Activated naive CD4-positive, alpha-beta T cell treated with anti-CD3 and anti-CD28 coated beads, Interleukin-2, amount 50 U/mL, for 24 hours (primary cell): Measurements from ENCODE around the gene DMKN.
A peak's percentile ranks its signal among the peaks of the same experiment; 100 is the strongest.

Source experiments
- H3K27ac Mint-ChIP-seq: one replicate; pipeline ENCODE4 v1.8.0; 2021; ENCODE audit warnings: mild to moderate bottlenecking, mixed read lengths
- H3K27me3 Mint-ChIP-seq: one replicate; pipeline ENCODE4 v1.8.0; 2021; ENCODE audit warnings: mixed read lengths
- H3K36me3 Mint-ChIP-seq: one replicate; pipeline ENCODE4 v1.8.0; 2021; ENCODE audit warnings: mixed read lengths
- H3K4me1 Mint-ChIP-seq: one replicate; pipeline ENCODE4 v1.8.0; 2021; ENCODE audit warnings: mixed read lengths
- H3K4me3 Mint-ChIP-seq: one replicate; pipeline ENCODE4 v1.8.0; 2021; ENCODE audit warnings: mild to moderate bottlenecking, mixed read lengths
- H3K9me3 Mint-ChIP-seq: one replicate; pipeline ENCODE4 v1.8.0; 2021; ENCODE audit warnings: mixed read lengths

DMKN gene

DNA sequence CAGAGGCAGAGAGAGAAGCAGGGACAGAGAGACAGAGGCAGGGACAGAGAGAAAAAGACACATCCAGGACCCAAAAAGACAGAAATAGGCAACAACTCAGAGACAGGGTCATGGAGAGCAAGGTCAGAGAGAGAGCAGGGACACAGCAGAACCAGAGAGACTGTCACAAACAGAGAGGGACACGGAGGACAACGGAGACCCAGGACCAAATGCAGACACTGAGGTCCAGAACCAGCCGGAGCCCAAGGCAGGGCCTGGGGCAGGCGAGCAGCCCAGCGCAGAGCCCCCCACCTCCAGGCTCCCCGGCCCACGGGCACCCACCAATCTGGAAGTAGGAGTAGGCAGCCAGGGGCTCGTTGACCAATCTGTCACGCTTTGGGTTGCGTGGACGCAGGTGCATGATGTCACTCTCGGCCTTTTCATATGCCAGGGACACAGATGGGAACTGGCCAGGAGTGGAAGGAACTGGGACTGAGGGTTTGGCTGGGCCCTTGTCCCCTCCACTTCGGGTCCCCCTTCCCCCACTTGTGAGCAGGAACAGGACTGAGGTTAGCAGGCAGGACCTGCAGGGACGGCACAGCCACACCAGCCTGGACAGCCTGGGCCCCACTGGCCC lies 40.0 kb upstream of the DMKN start:
- no peak overlapping the region for H3K4me3 Mint-ChIP-seq
- no peak overlapping the region for H3K27ac Mint-ChIP-seq
- peaks cover 14% of the 10 kb centered on the region for H3K4me1 Mint-ChIP-seq
- H3K27me3 Mint-ChIP-seq = peaks cover 5% of the 10 kb centered on the region
- no peaks in the 10 kb centered on the region for H3K9me3 Mint-ChIP-seq
- peaks cover 9% of the 10 kb centered on the region for H3K36me3 Mint-ChIP-seq

DNA sequence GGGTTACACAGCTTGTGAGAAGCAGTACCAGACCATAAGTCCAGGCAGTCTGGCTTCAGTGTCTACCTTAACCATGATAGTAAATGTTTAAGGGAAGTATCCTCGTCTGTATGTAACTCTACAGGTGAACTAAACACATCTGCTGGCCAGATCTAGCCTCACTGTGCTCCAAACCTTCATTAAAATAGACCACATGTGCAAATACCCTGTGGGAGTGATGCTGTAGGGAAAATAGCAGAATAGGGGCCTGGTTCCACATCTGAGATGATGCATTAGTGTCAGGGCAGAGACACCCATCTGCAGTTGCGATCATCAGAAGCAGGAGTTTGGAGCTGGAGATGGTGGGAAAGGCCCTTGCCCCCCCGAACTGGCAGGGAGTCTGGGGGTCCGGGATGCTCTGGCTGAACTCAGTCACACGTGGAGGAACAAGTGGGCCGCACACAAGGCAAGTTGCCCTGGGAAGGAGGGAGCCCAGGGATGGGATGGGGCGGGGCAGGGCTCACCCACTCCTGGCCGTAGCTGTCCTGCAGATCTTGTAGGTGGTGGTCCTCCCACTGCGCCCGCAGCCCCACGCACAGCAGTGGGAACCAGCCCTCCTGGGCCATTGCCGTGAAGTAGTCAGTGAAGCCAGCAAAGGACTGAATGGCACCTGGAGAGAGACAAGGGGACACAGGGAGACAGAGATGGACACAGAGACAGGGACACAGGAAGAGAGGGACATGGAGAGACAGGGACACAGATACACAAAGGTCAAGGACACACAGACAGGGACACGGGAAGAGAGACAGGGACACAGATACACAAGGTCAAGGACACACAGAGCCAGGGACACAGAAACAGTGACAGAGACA lies 39.3 kb upstream of the DMKN start:
- Mint-ChIP-seq H3K4me1 (peaks cover 17% of the 10 kb centered on the region), H3K4me3 (no peak overlapping the region), H3K36me3 (peaks cover 10% of the 10 kb centered on the region), H3K9me3 (no peaks in the 10 kb centered on the region), H3K27ac (no peak overlapping the region), H3K27me3 (peaks cover 3% of the 10 kb centered on the region)

DNA sequence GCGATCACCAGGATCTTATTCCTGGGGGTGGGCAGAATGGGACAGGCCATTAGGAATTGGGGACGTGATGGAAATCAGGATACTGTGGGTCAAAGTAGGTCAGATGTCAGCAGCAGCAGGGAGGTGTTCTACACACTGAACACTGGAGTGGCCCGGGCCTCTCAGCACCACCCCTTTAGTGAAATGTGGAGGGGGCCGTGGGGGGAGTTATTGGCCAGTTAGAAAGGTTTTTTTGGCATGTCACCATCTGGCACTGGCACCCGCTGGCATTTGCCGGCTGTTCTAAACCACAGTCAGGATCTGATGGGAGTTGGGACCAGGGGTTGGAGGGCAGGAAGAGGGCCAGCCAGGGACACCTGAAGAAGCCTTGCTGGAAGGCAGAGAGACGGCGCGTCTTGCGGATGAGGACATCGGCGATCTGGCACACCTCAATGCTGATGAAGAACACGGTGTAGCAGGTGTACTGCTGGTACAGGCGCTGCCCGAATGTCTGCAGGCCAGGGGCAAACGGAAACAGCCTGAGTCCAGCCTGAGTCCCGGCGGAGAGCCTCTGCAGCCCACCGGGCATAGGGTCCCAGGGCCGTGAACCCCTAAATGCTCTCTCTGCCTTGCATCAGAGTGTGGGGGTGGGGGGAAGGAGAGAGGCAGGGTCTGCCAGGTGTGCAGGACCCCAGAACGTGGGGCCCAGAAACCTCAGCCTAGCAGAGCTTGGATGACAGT lies 37.8 kb upstream of the DMKN start:
- no peak overlapping the region for H3K4me3 Mint-ChIP-seq
- H3K9me3 Mint-ChIP-seq = no peaks in the 10 kb centered on the region
- peaks cover 12% of the 10 kb centered on the region for H3K36me3 Mint-ChIP-seq
- H3K27ac Mint-ChIP-seq = no peak overlapping the region
- H3K27me3 Mint-ChIP-seq = no peaks in the 10 kb centered on the region
- H3K4me1 Mint-ChIP-seq = peaks cover 25% of the 10 kb centered on the region

DNA sequence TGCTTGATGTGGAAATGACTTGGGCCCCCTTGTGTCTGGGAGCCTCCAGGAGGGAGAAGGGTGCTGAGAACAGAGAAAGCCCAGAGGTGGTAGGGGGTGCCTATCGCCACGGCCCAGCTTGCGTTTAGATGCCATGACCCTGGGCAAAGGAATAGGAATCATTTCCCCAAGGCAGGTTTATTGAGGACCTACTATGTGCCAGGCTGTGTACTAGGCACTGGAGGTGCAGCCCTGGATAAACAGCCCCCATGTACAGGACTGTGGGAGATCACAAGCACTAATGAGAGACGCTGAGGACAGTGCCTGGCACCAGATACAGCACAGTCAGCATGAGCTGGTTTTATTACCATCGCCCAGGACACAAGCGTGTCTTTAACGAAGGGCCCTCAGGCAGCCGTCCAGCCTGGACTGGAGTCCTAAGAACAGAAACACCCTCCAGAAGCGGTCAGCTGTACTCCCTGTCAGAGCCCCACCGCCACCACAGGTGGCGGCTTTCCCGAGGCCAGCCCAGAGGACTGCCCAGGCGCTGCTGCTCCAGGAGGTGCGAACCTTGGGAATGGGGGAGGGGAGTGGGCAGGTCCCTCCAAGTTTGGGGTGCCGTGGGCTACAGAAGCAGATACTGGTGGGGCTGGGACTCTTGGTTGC lies 36.6 kb upstream of the DMKN start:
- Mint-ChIP-seq H3K36me3 (peaks cover 12% of the 10 kb centered on the region), H3K27ac (no peak overlapping the region), H3K4me3 (no peak overlapping the region), H3K4me1 (peaks cover 28% of the 10 kb centered on the region), H3K9me3 (no peaks in the 10 kb centered on the region), H3K27me3 (no peaks in the 10 kb centered on the region)

DNA sequence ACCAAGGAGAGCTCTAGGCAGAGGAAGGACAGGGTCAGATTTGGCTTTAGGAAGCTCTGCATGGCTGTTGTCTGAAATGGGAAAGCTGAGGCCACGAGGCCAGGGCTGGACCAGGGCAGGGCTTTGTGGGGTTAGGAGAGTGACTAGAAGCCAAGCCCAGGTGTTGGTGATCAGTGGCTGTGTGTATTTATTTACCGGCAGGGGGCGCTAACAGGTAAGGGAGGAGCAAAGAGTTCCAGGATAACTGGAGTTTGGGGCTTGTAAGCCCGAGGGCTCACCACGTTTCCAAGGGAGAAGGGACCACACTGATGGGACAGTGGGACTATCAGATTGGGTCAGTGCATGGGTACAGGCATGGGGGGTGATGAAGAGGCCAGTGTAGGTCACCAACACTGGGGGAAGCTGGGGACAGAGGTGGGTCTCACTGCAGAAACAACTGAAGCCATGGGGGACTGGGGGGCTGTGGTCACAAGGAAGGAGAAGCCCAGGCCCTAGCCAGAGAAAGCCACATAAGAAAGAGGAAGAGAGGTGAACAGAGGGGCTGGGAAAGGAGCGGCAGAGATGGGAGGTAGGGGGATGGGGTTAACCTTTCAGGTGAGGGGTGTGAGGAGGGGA lies 35.8 kb upstream of the DMKN start:
- peaks cover 12% of the 10 kb centered on the region for H3K36me3 Mint-ChIP-seq
- no peaks in the 10 kb centered on the region for H3K9me3 Mint-ChIP-seq
- H3K27me3 Mint-ChIP-seq = no peaks in the 10 kb centered on the region
- peak overlapping the region; percentile 5 for H3K27ac Mint-ChIP-seq
- H3K4me1 Mint-ChIP-seq = peaks cover 35% of the 10 kb centered on the region
- no peak overlapping the region for H3K4me3 Mint-ChIP-seq

DNA sequence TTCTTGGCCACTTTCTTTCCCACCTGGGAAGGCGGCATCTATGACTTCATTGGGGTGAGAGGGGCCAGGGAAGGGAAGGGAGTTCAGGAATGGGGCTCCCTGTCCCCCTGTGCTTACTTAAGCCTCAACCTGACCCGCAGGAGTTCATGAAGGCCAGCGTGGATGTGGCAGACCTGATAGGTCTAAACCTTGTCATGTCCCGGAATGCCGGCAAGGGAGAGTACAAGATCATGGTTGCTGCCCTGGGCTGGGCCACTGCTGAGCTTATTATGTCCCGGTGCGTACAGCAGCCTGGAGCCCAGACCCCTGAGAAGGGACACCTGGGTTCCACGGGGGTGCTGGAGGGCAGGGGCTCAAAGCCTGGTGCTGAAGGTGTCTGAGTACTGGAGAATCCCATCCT lies 33.1 kb upstream of the DMKN start:
- peak overlapping the region; percentile 95 for H3K4me3 Mint-ChIP-seq
- H3K36me3 Mint-ChIP-seq = peaks cover 12% of the 10 kb centered on the region
- no peaks in the 10 kb centered on the region for H3K27me3 Mint-ChIP-seq
- no peaks in the 10 kb centered on the region for H3K9me3 Mint-ChIP-seq
- peak overlapping the region; percentile 96 for H3K27ac Mint-ChIP-seq
- peaks cover 37% of the 10 kb centered on the region for H3K4me1 Mint-ChIP-seq

DNA sequence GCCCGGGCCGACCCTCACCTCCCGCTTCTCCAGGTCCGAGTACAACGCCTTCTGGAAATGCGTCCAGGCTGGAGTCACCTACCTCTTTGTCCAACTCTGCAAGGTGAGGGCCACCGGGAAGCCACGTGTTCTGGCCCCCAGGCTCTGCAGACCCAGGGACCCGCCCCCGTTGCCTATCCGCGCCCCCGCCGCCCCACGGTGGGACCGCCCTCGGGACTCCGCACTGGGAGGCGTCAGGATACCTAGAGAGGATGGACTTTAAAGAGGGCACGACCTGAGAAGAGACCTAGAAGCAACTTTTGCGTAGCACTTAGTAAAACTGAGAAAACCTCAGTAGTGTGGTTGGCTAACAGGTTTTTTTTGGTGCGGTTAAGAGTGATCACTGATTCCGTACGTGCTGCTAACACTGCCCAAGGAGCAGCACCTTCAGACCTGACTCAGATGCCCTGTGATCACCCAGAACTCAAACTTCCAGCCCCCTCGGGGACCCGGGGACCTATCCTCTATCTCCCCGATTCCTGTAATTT lies 32.5 kb upstream of the DMKN start:
- no peaks in the 10 kb centered on the region for H3K9me3 Mint-ChIP-seq
- H3K4me3 Mint-ChIP-seq = peak overlapping the region; percentile 95
- peaks cover 11% of the 10 kb centered on the region for H3K36me3 Mint-ChIP-seq
- peaks cover 37% of the 10 kb centered on the region for H3K4me1 Mint-ChIP-seq
- no peaks in the 10 kb centered on the region for H3K27me3 Mint-ChIP-seq
- peak overlapping the region; percentile 96 for H3K27ac Mint-ChIP-seq

DNA sequence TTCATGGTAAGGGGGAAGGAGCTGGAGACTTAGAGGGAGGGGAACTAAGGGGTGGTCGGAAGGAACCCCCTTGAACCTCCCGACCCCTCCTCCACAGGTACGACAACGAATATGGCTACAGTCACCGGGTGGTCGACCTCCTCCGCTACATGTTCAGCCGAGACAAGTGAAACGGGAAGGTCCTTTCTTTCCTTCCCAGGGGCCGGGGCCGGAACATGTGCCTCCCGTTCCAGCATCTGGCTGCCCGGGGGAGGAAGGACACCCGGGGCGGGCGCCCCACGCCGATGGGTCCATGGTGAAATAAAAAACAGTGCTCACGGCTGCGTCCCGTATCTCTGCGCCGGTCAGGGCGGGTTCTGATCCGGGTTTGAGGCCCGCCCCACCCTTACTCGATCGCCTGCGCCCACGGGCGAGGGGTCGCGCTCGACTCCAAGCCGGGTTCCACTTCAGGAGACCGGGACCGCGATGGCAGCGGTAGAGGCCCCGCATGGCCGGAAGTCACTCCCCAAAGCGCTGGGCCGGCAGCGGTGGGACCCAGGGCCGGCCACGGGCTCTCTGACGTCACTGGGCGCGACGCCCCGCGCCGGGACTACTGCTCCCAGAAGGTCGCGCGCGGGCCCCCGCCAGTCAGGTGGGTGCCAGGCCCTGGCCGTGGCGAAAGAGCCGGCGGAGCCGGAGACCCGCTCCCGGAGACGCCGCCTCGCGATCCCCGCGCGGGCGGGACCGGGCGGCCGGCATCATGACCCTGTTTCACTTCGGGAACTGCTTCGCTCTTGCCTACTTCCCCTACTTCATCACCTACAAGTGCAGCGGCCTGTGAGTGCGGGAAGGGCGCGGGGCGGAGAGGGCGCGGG lies 31.8 kb upstream of the DMKN start, which contains the start of gene TMEM147:
Gene TMEM147 (plus strand): TSS at position 626 of the 854 bp plus-strand sequence. CDS start 114 bp downstream, at position 740.
- peak within 1 kb of the TSS; percentile 96 for H3K27ac Mint-ChIP-seq
- H3K9me3 Mint-ChIP-seq = no peaks in the 10 kb centered on the region
- peak within 1 kb of the TSS; percentile 95 for H3K4me3 Mint-ChIP-seq
- peaks cover 37% of the 10 kb centered on the region for H3K4me1 Mint-ChIP-seq
- H3K36me3 Mint-ChIP-seq = peaks cover 9% of the 10 kb centered on the region
- H3K27me3 Mint-ChIP-seq = no peaks in the 10 kb centered on the region

DNA sequence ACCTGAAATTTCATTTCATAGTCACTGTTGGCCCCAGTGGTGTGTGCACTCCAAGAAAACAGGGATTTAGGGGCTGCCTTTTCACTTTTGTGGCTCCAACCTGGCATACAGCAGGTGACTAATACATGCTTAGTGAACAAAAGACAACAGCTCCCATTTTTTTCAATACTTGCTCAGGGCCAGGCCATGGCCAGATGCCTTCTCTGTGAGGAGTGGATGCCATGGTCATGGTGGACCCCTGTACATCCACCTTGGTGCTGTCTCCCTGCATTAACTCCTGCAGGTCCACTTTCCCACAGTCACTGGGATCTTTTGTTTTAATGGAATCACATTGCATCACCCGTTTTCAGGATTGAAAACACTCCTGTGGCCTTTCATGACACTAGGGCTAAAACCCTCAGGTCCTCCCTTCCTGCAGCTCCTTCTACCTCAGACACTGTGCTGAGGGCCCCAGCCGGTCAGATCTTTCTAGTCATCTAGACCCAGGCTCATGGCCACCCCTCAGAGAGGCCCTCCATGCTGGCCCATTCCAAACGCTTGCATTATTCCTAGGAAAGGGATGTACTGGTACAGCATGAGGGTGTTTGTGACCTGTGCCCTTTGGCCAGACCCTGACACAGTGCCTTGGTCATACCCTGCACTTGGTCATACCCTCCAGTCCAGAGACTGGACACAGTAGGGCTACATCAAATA lies 30.8 kb upstream of the DMKN start:
- Mint-ChIP-seq H3K27me3 (no peaks in the 10 kb centered on the region), H3K4me1 (peaks cover 35% of the 10 kb centered on the region), H3K4me3 (peak overlapping the region; percentile 92), H3K36me3 (peaks cover 8% of the 10 kb centered on the region), H3K9me3 (no peaks in the 10 kb centered on the region), H3K27ac (peak overlapping the region; percentile 77)

DNA sequence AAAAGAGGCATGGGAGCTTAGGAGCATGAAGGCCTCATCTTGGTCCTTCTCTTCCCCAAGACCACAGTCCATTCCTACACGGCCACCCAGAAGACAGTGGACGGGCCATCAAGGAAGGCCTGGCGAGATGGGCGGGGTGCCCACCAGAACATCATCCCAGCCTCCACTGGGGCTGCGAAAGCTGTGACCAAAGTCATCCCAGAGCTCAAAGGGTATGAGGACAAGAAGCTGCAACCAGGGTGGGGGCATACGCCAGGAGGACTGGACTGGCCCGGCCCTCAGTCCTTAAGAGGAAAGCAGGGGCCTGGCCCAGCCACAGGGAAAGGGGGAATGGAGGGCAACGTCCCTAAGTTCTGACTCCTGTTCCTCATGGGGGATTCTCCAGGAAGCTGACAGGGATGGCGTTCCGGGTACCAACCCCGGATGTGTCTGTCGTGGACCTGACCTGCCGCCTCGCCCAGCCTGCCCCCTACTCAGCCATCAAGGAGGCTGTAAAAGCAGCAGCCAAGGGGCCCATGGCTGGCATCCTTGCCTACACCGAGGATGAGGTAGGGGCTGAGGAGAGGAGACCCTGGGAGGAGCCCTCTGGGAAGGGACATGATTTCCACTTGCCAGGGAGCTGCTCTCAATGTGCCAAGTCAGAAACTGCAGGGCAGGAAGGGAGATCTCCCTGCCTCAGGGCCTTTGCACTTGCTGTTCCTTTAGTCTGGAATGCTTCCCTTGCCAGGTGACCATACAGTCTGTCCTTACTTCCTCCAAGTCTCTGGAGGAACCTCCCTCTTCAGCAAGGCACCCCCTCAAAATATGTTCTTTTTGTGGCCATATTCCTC lies 30.0 kb upstream of the DMKN start:
- H3K9me3 Mint-ChIP-seq = no peaks in the 10 kb centered on the region
- peaks cover 27% of the 10 kb centered on the region for H3K4me1 Mint-ChIP-seq
- peak overlapping the region; percentile 92 for H3K4me3 Mint-ChIP-seq
- H3K27ac Mint-ChIP-seq = no peak overlapping the region
- peaks cover 3% of the 10 kb centered on the region for H3K36me3 Mint-ChIP-seq
- no peaks in the 10 kb centered on the region for H3K27me3 Mint-ChIP-seq

DNA sequence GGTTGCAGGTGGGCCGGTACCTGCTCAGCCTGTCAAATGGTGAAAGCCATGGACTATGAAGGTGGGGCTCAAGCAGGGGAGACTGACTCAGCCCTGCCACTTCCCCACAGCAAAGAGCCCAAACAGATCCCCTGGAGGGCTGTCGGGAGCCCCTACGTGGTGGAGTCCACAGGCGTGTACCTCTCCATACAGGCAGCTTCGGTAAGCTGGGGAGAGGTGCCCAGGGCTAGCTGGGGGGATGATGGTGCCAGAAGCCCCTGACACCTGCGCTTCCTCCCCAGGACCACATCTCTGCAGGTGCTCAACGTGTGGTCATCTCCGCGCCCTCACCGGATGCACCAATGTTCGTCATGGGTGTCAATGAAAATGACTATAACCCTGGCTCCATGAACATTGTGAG lies 28.8 kb upstream of the DMKN start:
- peaks cover 1% of the 10 kb centered on the region for H3K36me3 Mint-ChIP-seq
- no peak overlapping the region for H3K4me3 Mint-ChIP-seq
- no peaks in the 10 kb centered on the region for H3K9me3 Mint-ChIP-seq
- no peak overlapping the region for H3K27ac Mint-ChIP-seq
- peaks cover 21% of the 10 kb centered on the region for H3K4me1 Mint-ChIP-seq
- no peaks in the 10 kb centered on the region for H3K27me3 Mint-ChIP-seq

DNA sequence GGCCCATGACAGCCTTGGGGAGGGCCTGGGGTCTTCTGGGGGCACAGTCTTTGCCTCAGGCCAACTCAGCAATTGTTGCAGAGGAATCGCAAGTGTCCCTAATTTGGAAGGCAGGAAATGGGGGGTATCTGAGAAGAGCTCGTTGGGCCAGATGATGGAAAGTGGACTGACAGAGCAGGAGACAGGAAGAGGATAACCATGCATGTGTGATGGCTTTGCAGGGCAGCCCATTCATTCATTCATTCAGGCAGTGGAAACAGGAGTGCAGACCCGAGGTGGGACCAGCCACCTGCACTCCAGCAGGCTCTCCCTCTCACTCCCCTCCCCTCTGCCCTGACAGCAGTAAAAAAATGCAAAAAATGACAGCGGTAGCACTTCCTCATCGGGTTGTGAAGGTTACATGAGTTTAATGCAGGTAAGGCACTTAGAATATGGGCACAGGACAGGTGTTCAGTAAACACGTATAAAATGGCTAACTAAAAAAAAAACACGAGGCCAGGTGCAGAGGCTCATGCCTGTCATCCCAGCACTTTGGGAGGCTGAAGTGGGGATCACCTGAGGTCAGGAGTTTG lies 27.0 kb upstream of the DMKN start:
- no peaks in the 10 kb centered on the region for H3K36me3 Mint-ChIP-seq
- no peak overlapping the region for H3K4me3 Mint-ChIP-seq
- peak overlapping the region; percentile 36 for H3K27ac Mint-ChIP-seq
- H3K27me3 Mint-ChIP-seq = no peaks in the 10 kb centered on the region
- H3K4me1 Mint-ChIP-seq = peaks cover 9% of the 10 kb centered on the region
- no peaks in the 10 kb centered on the region for H3K9me3 Mint-ChIP-seq

DNA sequence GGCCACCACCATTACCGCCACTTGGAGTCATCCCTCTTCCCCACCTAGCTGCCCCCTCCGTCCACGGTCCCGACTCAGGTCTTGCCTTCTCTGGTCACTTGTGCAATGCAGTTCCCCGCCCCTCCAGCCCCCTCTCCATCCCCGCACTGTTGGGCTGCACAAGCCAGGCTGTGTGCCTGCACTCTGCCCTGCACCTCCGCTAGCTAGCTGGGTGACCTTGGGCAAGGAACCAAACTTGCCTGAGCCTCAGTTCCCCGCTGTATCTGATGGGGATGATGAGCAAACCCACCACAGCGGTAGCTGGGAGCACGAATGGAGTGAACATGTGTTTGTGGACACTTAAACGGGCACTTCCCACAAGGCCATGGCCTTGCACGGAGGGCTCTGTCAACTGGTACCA lies 26.4 kb upstream of the DMKN start:
- H3K27me3 Mint-ChIP-seq = no peaks in the 10 kb centered on the region
- no peak overlapping the region for H3K27ac Mint-ChIP-seq
- no peaks in the 10 kb centered on the region for H3K36me3 Mint-ChIP-seq
- no peak overlapping the region for H3K4me3 Mint-ChIP-seq
- H3K4me1 Mint-ChIP-seq = peaks cover 9% of the 10 kb centered on the region
- no peaks in the 10 kb centered on the region for H3K9me3 Mint-ChIP-seq
